ENCODE measurements around the gene OXTR.

OXTR gene

GRCh38 chr3:8709801-8710507, 59.5 kb downstream of the OXTR start:
- DNase-seq (ENCODE audit: low spot score) (no peak), ATAC-seq (ENCODE audit: low read depth) (no peak)
- TF ChIP-seq CTCF (IDR thresholded peaks at IDR 0.05; ENCODE audit: poor library complexity, severe bottlenecking), result no peak
- Histone ChIP-seq H3K27ac (ENCODE audit: poor library complexity, severe bottlenecking) (no peak overlapping the region), H3K9me3 (ENCODE audit: severe bottlenecking) (no peaks in the 10 kb centered on the region), H3K4me1 (ENCODE audit: insufficient read depth, poor library complexity, severe bottlenecking) (peaks cover 6% of the 10 kb centered on the region), H3K36me3 (ENCODE audit: low read depth) (no peaks in the 10 kb centered on the region), H3K27me3 (ENCODE audit: insufficient read depth, poor library complexity, severe bottlenecking) (no peaks in the 10 kb centered on the region), H3K4me3 (ENCODE audit: severe bottlenecking) (no peak overlapping the region)

GRCh38 chr3:8709287-8709686, 60.1 kb downstream of the OXTR start:
- DNase-seq (ENCODE audit: low spot score) (no peak), ATAC-seq (ENCODE audit: low read depth) (no peak)
- no peak for TF ChIP-seq CTCF (IDR thresholded peaks at IDR 0.05; ENCODE audit: poor library complexity, severe bottlenecking)
- Histone ChIP-seq H3K36me3 (ENCODE audit: low read depth) (no peaks in the 10 kb centered on the region), H3K9me3 (ENCODE audit: severe bottlenecking) (no peaks in the 10 kb centered on the region), H3K27me3 (ENCODE audit: insufficient read depth, poor library complexity, severe bottlenecking) (no peaks in the 10 kb centered on the region), H3K4me3 (ENCODE audit: severe bottlenecking) (no peak overlapping the region), H3K4me1 (ENCODE audit: insufficient read depth, poor library complexity, severe bottlenecking) (peaks cover 6% of the 10 kb centered on the region), H3K27ac (ENCODE audit: poor library complexity, severe bottlenecking) (no peak overlapping the region)

GRCh38 chr3:8705575-8705974, 63.8 kb downstream of the OXTR start:
- no peak for DNase-seq (ENCODE audit: low spot score)
- H3K36me3 ChIP-seq (ENCODE audit: low read depth), result no peaks in the 10 kb centered on the region
- H3K27me3 ChIP-seq (ENCODE audit: insufficient read depth, poor library complexity, severe bottlenecking), result no peaks in the 10 kb centered on the region
- no peaks in the 10 kb centered on the region for H3K4me1 ChIP-seq (ENCODE audit: insufficient read depth, poor library complexity, severe bottlenecking)
- no peak overlapping the region for H3K4me3 ChIP-seq (ENCODE audit: severe bottlenecking)
- H3K9me3 ChIP-seq (ENCODE audit: severe bottlenecking), result no peaks in the 10 kb centered on the region
- no peak for TF ChIP-seq CTCF (IDR thresholded peaks at IDR 0.05; ENCODE audit: poor library complexity, severe bottlenecking)
- H3K27ac ChIP-seq (ENCODE audit: poor library complexity, severe bottlenecking), result no peak overlapping the region
- no peak for ATAC-seq (ENCODE audit: low read depth)

- no peaks in the 10 kb centered on the region for H3K27me3 ChIP-seq (ENCODE audit: insufficient read depth, poor library complexity, severe bottlenecking)
Observed at GRCh38 chr3:8702560-8702959, 66.9 kb downstream of the OXTR start.

More at GRCh38 chr3:8702560-8702959, 66.9 kb downstream of the OXTR start:
- H3K36me3 ChIP-seq (ENCODE audit: low read depth), result no peaks in the 10 kb centered on the region
- no peak for ATAC-seq (ENCODE audit: low read depth)
- no peak for DNase-seq (ENCODE audit: low spot score)
- no peak overlapping the region for H3K27ac ChIP-seq (ENCODE audit: poor library complexity, severe bottlenecking)
- TF ChIP-seq CTCF (IDR thresholded peaks at IDR 0.05; ENCODE audit: poor library complexity, severe bottlenecking), result peak; percentile 19
- H3K4me3 ChIP-seq (ENCODE audit: severe bottlenecking), result no peak overlapping the region
- no peaks in the 10 kb centered on the region for H3K9me3 ChIP-seq (ENCODE audit: severe bottlenecking)
- no peaks in the 10 kb centered on the region for H3K4me1 ChIP-seq (ENCODE audit: insufficient read depth, poor library complexity, severe bottlenecking)

Measured in RWPE2 (cell line).